HG03139 (cell line): ENCODE data around the gene MNAT1.
"Not testable (repeated sequence)": the region's sequence is repeated elsewhere in the genome, so short reads cannot be mapped to it uniquely, and the experiment has no call there.

Experiments used
- ATAC-seq: cut with Tn5 transposase; IDR thresholded peaks from one replicate; pipeline ENCODE4 v1.9.1; 2021; ENCODE audit not compliant: unreplicated experiment

Gene MNAT1

DNA sequence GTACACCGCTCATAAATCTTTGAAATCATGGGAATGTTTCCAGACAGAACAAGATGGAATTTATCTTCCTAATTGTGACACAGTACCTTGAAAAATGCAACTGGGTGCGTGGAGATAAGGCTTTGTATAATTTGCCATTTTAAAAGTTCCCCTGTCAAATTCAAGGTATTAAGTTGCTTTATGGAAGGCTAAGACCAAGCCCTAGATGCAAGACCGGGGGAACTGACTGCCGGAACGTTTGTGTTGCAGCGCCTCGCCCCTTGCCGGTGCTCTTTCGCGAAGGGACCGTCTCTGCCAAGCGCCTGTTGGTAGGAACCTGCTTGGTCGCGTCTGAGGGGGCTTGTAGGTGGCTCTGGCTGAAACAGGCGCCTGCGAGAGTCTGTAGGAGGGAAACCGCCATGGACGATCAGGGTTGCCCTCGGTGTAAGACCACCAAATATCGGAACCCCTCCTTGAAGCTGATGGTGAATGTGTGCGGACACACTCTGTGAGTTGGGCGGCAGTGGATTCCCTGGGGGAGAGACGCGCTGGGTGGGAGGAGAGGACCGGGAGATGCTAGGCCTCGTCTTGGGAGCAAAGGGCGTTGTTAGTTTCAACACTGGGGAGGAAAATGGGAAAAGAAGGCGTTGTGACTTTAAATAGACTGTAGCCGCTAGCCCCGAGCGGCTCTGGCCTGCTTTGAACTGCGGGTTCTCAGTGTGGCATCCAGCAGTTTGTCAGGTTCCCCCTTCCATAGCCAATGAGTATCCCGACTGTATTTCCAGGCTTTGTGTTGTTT is at the start of gene MNAT1:
Gene MNAT1 (plus strand): TSS at position 297 of the 778 bp plus-strand sequence. CDS start 102 bp downstream, at position 399.
- ATAC-seq: peak; percentile 96

- ATAC-seq: no peak
Observed at GRCh38 chr14:60686865-60687264, 47.7 kb upstream of the MNAT1 start.

GRCh38 chr14:60691383-60692113 is 43.0 kb upstream of the MNAT1 start:
- ATAC-seq: no peak

DNA sequence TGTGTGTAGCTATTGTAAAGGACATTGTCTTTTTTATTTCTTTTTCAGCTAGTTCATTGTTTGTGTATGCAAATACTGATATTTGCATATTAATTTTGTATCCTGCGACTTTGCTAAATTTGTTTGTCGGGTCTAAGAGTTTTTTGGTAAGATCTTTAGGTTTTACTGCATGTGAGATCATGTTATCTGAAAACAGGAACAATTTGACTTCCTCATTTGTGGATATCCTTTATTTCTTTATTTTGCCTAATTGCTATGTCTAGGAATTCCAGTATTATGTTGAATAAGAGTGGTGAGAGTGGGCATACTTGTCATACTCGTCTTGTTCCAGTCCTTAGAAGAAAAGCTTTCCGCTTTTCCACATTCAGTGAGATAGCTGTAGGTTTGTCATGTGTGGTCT is 39.2 kb upstream of the MNAT1 start:
- ATAC-seq: no peak

GRCh38 chr14:60700598-60700997 is 34.0 kb upstream of the MNAT1 start:
- ATAC-seq: no peak

GRCh38 chr14:60705100-60705499 is 29.5 kb upstream of the MNAT1 start:
- no peak for ATAC-seq

DNA sequence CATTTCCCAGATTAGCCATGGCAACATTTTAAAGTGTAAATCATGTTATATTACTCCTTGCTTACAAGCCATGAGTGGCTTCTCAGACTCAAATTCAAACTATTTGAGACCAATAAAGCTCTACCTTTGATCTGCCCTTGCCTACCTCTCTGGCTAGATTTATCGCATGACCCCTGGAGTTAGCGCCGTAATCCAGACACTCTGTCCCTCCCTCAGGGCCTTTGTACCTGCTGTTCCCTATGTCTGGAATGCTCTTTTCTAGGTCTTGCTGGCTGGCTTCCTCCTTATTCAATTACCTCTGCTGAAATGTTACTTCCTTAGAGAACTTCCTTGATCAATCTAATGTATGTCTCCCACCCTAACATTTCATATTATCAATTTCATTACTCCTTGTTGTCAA is 26.7 kb upstream of the MNAT1 start:
- no peak for ATAC-seq

DNA sequence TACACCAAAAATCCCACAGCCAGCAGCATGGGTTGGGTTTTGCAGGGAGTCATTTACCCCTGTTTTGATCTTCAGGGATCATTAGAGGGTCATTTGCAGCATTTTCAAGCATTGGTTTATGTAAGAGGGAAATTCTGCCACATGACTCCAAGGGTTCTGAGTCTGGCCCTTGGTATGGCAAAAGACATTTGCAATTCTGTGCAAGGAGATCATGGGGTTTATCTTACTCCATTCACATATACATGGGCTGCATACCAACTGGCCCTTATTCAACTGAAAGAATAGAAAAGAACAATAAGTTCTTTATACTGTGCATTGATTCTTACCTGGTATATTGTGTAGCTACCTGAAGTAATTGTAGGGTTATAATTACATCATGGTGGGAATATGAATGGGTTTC is 24.1 kb upstream of the MNAT1 start:
- no peak for ATAC-seq

- no peak for ATAC-seq
Observed at GRCh38 chr14:60713513-60713912, 21.0 kb upstream of the MNAT1 start.

DNA sequence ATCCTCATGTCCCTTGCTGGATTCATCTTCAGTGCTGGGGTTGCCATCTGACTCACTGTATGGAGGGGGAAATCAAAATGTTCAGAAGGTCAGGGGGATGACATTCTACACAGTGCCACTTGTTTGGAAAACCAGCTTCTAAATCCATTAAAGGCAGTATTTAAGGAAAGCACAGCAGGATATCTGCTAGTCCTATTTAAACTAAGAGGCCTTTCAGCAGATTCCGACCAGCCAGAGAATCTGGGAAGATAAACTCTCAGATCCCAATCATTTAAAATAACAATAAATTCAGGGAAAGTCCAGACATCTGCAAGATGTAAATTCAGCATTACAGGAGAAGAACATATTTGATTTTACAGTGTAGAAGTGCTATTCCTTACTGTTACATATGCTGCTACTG is 14.2 kb upstream of the MNAT1 start:
- no peak for ATAC-seq

- no peak for ATAC-seq
Observed at GRCh38 chr14:60720962-60721325, 13.6 kb upstream of the MNAT1 start.

- ATAC-seq: no peak
Observed at GRCh38 chr14:60721326-60722106, 13.0 kb upstream of the MNAT1 start.

GRCh38 chr14:60722107-60722356 is 12.5 kb upstream of the MNAT1 start:
- no peak for ATAC-seq

GRCh38 chr14:60722357-60723115 is 12.0 kb upstream of the MNAT1 start:
- peak; percentile 35 for ATAC-seq

- peak; percentile 40 for ATAC-seq
Observed at GRCh38 chr14:60723116-60723906, 11.2 kb upstream of the MNAT1 start.

GRCh38 chr14:60723907-60724618 is 10.5 kb upstream of the MNAT1 start, which contains the start of gene SIX4:
Gene SIX4, minus strand, starts transcription at chr14:60724351. Its CDS starts 277 bp downstream, at chr14:60724074.
- peak; percentile 56 for ATAC-seq

DNA sequence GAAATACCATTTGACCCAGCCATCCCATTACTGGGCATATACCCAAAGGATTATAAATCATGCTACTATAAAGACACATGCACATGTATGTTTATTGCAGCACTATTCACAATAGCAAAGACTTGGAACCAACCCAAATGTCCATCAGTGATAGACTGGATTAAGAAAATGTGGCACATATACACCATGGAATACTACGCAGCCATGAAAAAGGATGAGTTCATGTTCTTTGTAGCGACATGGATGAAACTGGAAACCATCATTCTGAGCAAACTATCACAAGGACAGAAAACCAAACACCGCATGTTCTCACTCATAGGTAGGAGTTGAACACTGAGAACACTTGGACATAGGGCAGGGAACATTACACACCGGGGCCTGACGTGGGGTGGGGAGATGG is 3.3 kb upstream of the MNAT1 start:
- not testable (repeated sequence) for ATAC-seq

- no peak for ATAC-seq
Observed at GRCh38 chr14:60732840-60733483, 1.6 kb upstream of the MNAT1 start.

- no peak for ATAC-seq
Observed at GRCh38 chr14:60735416-60735815, 855 bp downstream of the MNAT1 start.
